ENCODE data around the gene B3GNT9.
A peak's percentile ranks its signal among the peaks of the same experiment; 100 is the strongest.

DNA sequence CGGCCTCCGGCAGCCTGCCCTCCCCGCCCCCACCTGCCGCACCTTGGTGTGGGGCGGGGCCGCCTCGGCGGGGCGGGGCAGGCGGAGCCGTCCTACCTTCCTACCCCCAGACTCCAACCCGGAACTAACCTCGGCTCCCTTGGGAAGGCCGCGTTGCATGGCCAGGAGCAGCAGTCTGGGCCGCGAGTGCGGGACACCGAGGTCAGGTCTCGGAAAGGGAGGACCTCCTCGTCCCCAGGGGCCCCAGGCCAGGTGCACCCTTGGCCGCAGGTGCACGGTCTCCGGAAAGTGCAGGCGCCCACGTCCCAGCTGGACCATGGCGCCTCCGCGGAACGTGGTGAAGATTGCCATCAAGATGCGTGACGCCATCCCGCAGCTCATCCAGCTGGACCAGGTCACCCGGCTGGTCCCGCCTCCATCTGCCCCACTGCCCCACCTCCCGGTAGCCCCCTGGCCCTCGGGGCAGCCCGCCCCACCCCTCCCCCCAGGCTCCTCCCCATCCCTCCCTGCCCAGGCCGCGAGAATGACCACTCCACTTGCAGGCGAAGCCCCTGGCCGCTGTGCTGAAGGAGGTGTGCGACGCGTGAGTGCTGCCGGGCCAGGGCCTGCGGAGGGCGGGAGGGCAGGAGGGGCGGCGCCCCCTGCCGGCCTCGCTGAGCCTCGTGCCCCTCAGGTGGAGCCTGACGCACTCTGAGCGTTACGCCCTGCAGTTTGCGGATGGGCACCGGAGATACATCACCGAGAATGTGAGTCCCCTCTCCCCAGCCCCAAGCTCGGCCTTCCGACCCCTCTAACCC is 48.4 kb upstream of the B3GNT9 start, which contains the start of gene ELMO3:
- TF ChIP-seq, protein P1, sequence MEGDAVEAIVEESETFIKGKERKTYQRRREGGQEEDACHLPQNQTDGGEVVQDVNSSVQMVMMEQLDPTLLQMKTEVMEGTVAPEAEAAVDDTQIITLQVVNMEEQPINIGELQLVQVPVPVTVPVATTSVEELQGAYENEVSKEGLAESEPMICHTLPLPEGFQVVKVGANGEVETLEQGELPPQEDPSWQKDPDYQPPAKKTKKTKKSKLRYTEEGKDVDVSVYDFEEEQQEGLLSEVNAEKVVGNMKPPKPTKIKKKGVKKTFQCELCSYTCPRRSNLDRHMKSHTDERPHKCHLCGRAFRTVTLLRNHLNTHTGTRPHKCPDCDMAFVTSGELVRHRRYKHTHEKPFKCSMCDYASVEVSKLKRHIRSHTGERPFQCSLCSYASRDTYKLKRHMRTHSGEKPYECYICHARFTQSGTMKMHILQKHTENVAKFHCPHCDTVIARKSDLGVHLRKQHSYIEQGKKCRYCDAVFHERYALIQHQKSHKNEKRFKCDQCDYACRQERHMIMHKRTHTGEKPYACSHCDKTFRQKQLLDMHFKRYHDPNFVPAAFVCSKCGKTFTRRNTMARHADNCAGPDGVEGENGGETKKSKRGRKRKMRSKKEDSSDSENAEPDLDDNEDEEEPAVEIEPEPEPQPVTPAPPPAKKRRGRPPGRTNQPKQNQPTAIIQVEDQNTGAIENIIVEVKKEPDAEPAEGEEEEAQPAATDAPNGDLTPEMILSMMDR (IDR thresholded peaks at IDR 0.05), result peak in 1 of 3 experiments; percentile 12
- no peak for TF ChIP-seq POLR2A (IDR thresholded peaks at IDR 0.05)
